ENCODE measurements around the gene NCOA5. TPM values are rescaled to one million over a fixed set of nuclear protein-coding genes. Genes with fewer than 3 reads are reported as not detected.

The NCOA5 gene
- 19.7 TPM for total RNA-seq

- DNase-seq (ENCODE audit: low read depth in 2 of 3, low spot score in 2 of 3), result peak; percentile 79 to 94 (median 94)
These were observed at the start of gene NCOA5 for GRCh38 chr20:46089417-46090388. Gene NCOA5 (minus strand): TSS chr20:46089962. CDS start chr20:46079424, 10,538 bp downstream.

- DNase-seq (ENCODE audit: low read depth in 2 of 3, low spot score in 2 of 3), result no peak
These were observed 49.6 kb upstream of the NCOA5 start for GRCh38 chr20:46139266-46139889.

GRCh38 chr20:46137816-46138215, 48.1 kb upstream of the NCOA5 start:
- no peak for DNase-seq (ENCODE audit: low read depth in 2 of 3, low spot score in 2 of 3)

GRCh38 chr20:46135856-46136633, 46.3 kb upstream of the NCOA5 start:
- DNase-seq (ENCODE audit: low read depth in 2 of 3, low spot score in 2 of 3), result no peak

GRCh38 chr20:46134716-46135115, 45.0 kb upstream of the NCOA5 start:
- DNase-seq (ENCODE audit: low read depth in 2 of 3, low spot score in 2 of 3), result no peak

GRCh38 chr20:46133886-46134654, 44.3 kb upstream of the NCOA5 start:
- DNase-seq (ENCODE audit: low read depth in 2 of 3, low spot score in 2 of 3), result no peak

- DNase-seq (ENCODE audit: low read depth in 2 of 3, low spot score in 2 of 3), result peak in 2 of 3 donors; percentile 62 to 75
These were observed 43.0 kb upstream of the NCOA5 start for GRCh38 chr20:46132705-46133120.

- no peak for DNase-seq (ENCODE audit: low read depth in 2 of 3, low spot score in 2 of 3)
These were observed 41.6 kb upstream of the NCOA5 start for GRCh38 chr20:46131396-46131795.

GRCh38 chr20:46130534-46130933, 40.8 kb upstream of the NCOA5 start:
- no peak for DNase-seq (ENCODE audit: low read depth in 2 of 3, low spot score in 2 of 3)

- no peak for DNase-seq (ENCODE audit: low read depth in 2 of 3, low spot score in 2 of 3)
These were observed 40.3 kb upstream of the NCOA5 start for GRCh38 chr20:46129955-46130481.

GRCh38 chr20:46128310-46129151, 38.8 kb upstream of the NCOA5 start:
- DNase-seq (ENCODE audit: low read depth in 2 of 3, low spot score in 2 of 3), result peak in 1 of 3 donors; percentile 7

GRCh38 chr20:46127396-46128010, 37.7 kb upstream of the NCOA5 start:
- no peak for DNase-seq (ENCODE audit: low read depth in 2 of 3, low spot score in 2 of 3)

GRCh38 chr20:46126440-46127056, 36.8 kb upstream of the NCOA5 start:
- no peak for DNase-seq (ENCODE audit: low read depth in 2 of 3, low spot score in 2 of 3)

GRCh38 chr20:46123482-46124245, 33.9 kb upstream of the NCOA5 start:
- DNase-seq (ENCODE audit: low read depth in 2 of 3, low spot score in 2 of 3), result no peak

GRCh38 chr20:46122516-46123481, 33.0 kb upstream of the NCOA5 start:
- DNase-seq (ENCODE audit: low read depth in 2 of 3, low spot score in 2 of 3), result no peak

- no peak for DNase-seq (ENCODE audit: low read depth in 2 of 3, low spot score in 2 of 3)
These were observed 32.3 kb upstream of the NCOA5 start for GRCh38 chr20:46122071-46122470.
